ENCODE measurements around the gene ECSIT.

Gene ECSIT

GRCh38 chr19:11549386-11549953 lies 20.5 kb upstream of the ECSIT start:
- DNase-seq, result no peak

- DNase-seq, result no peak
Measured at GRCh38 chr19:11547929-11548700, 19.2 kb upstream of the ECSIT start.

GRCh38 chr19:11541238-11541637 lies 12.3 kb upstream of the ECSIT start:
- no peak for DNase-seq

- DNase-seq, result no peak
Measured at GRCh38 chr19:11540645-11541044, 11.7 kb upstream of the ECSIT start.

- DNase-seq, result no peak
Measured at GRCh38 chr19:11539495-11540365, 10.8 kb upstream of the ECSIT start.

- DNase-seq, result no peak
Measured at GRCh38 chr19:11538232-11539036, 9.5 kb upstream of the ECSIT start, which contains the start of gene CNN1. Gene CNN1 (plus strand): TSS chr19:11538851. CDS start chr19:11538928, 77 bp downstream.

GRCh38 chr19:11535792-11536595 lies 7.1 kb upstream of the ECSIT start:
- peak; percentile 85 for DNase-seq

- no peak for DNase-seq
Measured at GRCh38 chr19:11534948-11535347, 6.0 kb upstream of the ECSIT start.

- DNase-seq, result no peak
Measured at GRCh38 chr19:11534538-11534937, 5.6 kb upstream of the ECSIT start.

- peak; percentile 19 for DNase-seq
Measured at GRCh38 chr19:11530432-11530831, 1.5 kb upstream of the ECSIT start.

GRCh38 chr19:11519138-11519537 lies 9.8 kb downstream of the ECSIT start:
- no peak for DNase-seq

GRCh38 chr19:11513946-11514345 lies 15.0 kb downstream of the ECSIT start:
- DNase-seq, result no peak

- DNase-seq, result no peak
Measured at GRCh38 chr19:11510444-11510843, 18.5 kb downstream of the ECSIT start.

GRCh38 chr19:11507370-11508078 lies 21.4 kb downstream of the ECSIT start:
- no peak for DNase-seq

GRCh38 chr19:11506967-11507366 lies 22.0 kb downstream of the ECSIT start:
- DNase-seq, result no peak

GRCh38 chr19:11506101-11506555 lies 22.8 kb downstream of the ECSIT start:
- no peak for DNase-seq

GRCh38 chr19:11505504-11506100 lies 23.3 kb downstream of the ECSIT start, which contains the start of gene ZNF653:
Gene ZNF653 (minus strand): TSS chr19:11505839. CDS start chr19:11505786, 53 bp downstream.
- peak; percentile 96 for DNase-seq

GRCh38 chr19:11505032-11505503 lies 23.9 kb downstream of the ECSIT start:
- DNase-seq, result peak; percentile 99

- DNase-seq, result no peak
Measured at GRCh38 chr19:11504502-11505031, 24.4 kb downstream of the ECSIT start.

GRCh38 chr19:11499890-11500420 lies 29.0 kb downstream of the ECSIT start:
- DNase-seq, result no peak
